ENCODE measurements around the gene DACH1.

DACH1 gene

GRCh38 chr13:71624653-71625600, 242.1 kb downstream of the DACH1 start:
- no peak for DNase-seq (ENCODE audit: low read depth)

- no peak for DNase-seq (ENCODE audit: low read depth)
Measured at GRCh38 chr13:71621174-71622124, 245.6 kb downstream of the DACH1 start.

GRCh38 chr13:71619096-71619495, 247.9 kb downstream of the DACH1 start:
- DNase-seq (ENCODE audit: low read depth), result no peak

GRCh38 chr13:71618159-71618558, 248.8 kb downstream of the DACH1 start:
- DNase-seq (ENCODE audit: low read depth), result no peak

- DNase-seq (ENCODE audit: low read depth), result no peak
Measured at GRCh38 chr13:71617265-71617664, 249.7 kb downstream of the DACH1 start.

GRCh38 chr13:71613066-71613745, 253.8 kb downstream of the DACH1 start:
- DNase-seq (ENCODE audit: low read depth), result no peak

GRCh38 chr13:71611292-71611691, 255.7 kb downstream of the DACH1 start:
- DNase-seq (ENCODE audit: low read depth), result no peak

- no peak for DNase-seq (ENCODE audit: low read depth)
Measured at GRCh38 chr13:71610876-71611275, 256.1 kb downstream of the DACH1 start.

GRCh38 chr13:71609271-71609670, 257.7 kb downstream of the DACH1 start:
- no peak for DNase-seq (ENCODE audit: low read depth)

GRCh38 chr13:71607575-71607974, 259.4 kb downstream of the DACH1 start:
- no peak for DNase-seq (ENCODE audit: low read depth)

GRCh38 chr13:71606818-71607217, 260.2 kb downstream of the DACH1 start:
- no peak for DNase-seq (ENCODE audit: low read depth)

GRCh38 chr13:71605744-71606143, 261.3 kb downstream of the DACH1 start:
- no peak for DNase-seq (ENCODE audit: low read depth)

- DNase-seq (ENCODE audit: low read depth), result no peak
Measured at GRCh38 chr13:71603255-71603654, 263.7 kb downstream of the DACH1 start.

GRCh38 chr13:71602344-71602743, 264.7 kb downstream of the DACH1 start:
- no peak for DNase-seq (ENCODE audit: low read depth)

- DNase-seq (ENCODE audit: low read depth), result no peak
Measured at GRCh38 chr13:71597150-71597549, 269.9 kb downstream of the DACH1 start.

- no peak for DNase-seq (ENCODE audit: low read depth)
Measured at GRCh38 chr13:71596116-71596515, 270.9 kb downstream of the DACH1 start.

GRCh38 chr13:71593566-71593965, 273.4 kb downstream of the DACH1 start:
- no peak for DNase-seq (ENCODE audit: low read depth)

GRCh38 chr13:71591374-71591773, 275.6 kb downstream of the DACH1 start:
- no peak for DNase-seq (ENCODE audit: low read depth)

GRCh38 chr13:71590654-71591148, 276.3 kb downstream of the DACH1 start:
- no peak for DNase-seq (ENCODE audit: low read depth)

- no peak for DNase-seq (ENCODE audit: low read depth)
Measured at GRCh38 chr13:71589032-71589431, 278.0 kb downstream of the DACH1 start.

- DNase-seq (ENCODE audit: low read depth), result no peak
Measured at GRCh38 chr13:71587817-71588216, 279.2 kb downstream of the DACH1 start.

GRCh38 chr13:71587193-71587592, 279.8 kb downstream of the DACH1 start:
- no peak for DNase-seq (ENCODE audit: low read depth)

Measured in activated T-cell treated with anti-CD3 and anti-CD28 coated beads for 1 hour (primary cell).